HG03175 (cell line): ENCODE data around the gene MPO.

Experiments used
- ATAC-seq: cut with Tn5 transposase; IDR thresholded peaks from one replicate; pipeline ENCODE4 v1.9.1; 2021; ENCODE audit warnings: mild to moderate bottlenecking, moderate library complexity; ENCODE audit not compliant: unreplicated experiment

The MPO gene, protein sequence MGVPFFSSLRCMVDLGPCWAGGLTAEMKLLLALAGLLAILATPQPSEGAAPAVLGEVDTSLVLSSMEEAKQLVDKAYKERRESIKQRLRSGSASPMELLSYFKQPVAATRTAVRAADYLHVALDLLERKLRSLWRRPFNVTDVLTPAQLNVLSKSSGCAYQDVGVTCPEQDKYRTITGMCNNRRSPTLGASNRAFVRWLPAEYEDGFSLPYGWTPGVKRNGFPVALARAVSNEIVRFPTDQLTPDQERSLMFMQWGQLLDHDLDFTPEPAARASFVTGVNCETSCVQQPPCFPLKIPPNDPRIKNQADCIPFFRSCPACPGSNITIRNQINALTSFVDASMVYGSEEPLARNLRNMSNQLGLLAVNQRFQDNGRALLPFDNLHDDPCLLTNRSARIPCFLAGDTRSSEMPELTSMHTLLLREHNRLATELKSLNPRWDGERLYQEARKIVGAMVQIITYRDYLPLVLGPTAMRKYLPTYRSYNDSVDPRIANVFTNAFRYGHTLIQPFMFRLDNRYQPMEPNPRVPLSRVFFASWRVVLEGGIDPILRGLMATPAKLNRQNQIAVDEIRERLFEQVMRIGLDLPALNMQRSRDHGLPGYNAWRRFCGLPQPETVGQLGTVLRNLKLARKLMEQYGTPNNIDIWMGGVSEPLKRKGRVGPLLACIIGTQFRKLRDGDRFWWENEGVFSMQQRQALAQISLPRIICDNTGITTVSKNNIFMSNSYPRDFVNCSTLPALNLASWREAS

DNA sequence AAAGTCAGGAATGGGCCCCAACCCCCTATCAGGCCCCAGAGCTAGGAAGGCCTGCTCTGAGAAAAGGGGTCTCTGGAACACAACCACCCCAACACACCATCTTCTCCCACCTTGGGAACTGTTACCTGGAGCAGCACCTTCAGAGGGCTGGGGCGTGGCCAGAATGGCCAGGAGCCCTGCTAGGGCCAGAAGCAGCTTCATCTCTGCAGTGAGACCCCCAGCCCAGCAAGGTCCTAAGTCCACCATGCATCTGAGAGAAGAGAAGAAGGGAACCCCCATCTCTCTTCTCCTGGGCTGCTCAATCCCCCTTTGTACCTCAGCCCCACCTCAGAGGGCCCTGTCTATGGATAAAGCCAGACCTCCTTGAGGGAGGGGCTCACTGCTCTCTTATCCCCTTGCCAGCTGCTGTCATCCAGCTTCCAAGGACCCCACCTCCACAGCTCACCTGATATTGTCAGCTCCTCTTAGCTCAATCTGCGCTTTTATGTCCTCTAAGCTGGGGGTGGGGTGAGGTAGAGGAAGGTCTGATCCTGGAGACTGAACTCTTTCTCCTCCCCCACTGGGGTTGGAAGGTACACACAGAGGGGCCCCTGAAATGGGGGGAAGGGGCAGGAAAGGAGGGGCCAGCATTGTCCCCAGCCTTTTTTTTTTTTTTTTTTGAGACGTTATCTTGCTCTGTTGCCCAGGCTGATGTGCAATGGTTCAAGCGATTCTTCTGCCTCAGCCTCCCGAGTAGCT, at the start of gene MPO:
Gene MPO, minus strand, starts transcription at position 456 of the 738 bp plus-strand sequence. Its CDS starts 177 bp downstream, at position 279.
- no peak for ATAC-seq

GRCh38 chr17:58329810-58330537, 49.2 kb upstream of the MPO start:
- peak; percentile 10 for ATAC-seq

GRCh38 chr17:58329035-58329809, 48.5 kb upstream of the MPO start:
- ATAC-seq = peak; percentile 41

GRCh38 chr17:58328195-58329034, 47.7 kb upstream of the MPO start, which contains the start of gene TSPOAP1:
Gene TSPOAP1, minus strand, starts transcription at chr17:58328795. Its CDS starts 875 bp downstream, at chr17:58327920.
- ATAC-seq = peak; percentile 31

- no peak for ATAC-seq
These were observed 46.8 kb upstream of the MPO start for GRCh38 chr17:58327363-58328194.

GRCh38 chr17:58326609-58327362, 46.1 kb upstream of the MPO start:
- no peak for ATAC-seq

GRCh38 chr17:58325976-58326468, 45.3 kb upstream of the MPO start:
- no peak for ATAC-seq

DNA sequence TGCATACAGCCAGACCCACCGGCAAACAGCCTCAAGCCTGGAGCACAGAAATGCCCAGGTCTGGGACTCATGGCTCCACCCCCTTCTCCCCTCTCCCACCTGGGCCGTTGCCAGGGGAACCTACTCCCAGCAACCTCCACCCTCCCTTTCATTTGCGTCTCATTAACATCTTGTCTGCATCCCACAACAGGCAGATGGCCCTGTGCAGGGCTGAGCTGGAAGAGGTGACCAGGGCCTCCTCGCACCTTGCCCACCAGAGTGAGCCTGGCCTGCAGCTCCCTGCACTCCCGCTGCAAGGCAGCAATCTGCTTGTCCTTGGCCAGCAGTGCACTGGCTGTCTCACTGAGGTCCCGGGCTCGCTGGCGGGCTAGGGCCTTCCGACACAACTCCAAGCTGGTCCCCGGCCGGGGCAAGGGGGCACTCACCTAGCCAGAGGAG, 44.6 kb upstream of the MPO start:
- ATAC-seq = no peak

- no peak for ATAC-seq
These were observed 43.9 kb upstream of the MPO start for GRCh38 chr17:58324409-58325288.

GRCh38 chr17:58324056-58324408, 43.3 kb upstream of the MPO start:
- ATAC-seq = no peak

DNA sequence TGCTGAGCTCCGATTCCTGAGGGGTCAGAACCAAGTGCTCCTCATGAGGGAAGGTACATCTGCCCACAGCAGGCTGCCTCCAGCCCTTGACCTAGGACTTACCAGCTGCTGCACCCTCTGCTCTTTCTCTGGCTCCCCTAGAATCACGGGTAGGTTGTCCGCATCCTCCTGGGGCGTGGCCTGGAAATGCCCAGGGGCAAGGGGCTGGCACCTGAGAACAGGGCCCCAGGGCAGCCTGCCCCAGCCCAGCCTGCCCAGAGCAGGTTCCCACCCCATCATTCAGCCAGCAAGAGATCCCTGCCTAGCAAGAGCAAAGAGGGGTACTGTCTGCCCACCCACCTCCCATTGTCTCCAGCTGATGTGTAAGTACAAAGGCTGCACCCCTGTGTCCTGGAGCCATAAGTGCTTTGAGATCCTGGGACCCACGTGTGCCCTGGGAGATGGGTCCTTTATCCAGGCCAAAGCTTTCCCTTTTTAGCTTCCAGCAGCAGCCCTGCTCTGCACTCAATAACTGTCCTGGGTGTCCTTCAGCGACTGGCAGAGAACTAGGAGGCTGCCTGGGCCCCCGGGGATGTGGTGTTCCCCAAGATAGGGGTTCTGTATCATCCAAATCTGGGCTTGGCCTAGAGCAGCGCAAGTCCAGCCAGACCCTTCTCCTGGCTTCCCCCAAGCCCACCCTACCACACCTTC, 42.8 kb upstream of the MPO start:
- ATAC-seq = no peak

GRCh38 chr17:58322581-58323185, 41.9 kb upstream of the MPO start:
- no peak for ATAC-seq

DNA sequence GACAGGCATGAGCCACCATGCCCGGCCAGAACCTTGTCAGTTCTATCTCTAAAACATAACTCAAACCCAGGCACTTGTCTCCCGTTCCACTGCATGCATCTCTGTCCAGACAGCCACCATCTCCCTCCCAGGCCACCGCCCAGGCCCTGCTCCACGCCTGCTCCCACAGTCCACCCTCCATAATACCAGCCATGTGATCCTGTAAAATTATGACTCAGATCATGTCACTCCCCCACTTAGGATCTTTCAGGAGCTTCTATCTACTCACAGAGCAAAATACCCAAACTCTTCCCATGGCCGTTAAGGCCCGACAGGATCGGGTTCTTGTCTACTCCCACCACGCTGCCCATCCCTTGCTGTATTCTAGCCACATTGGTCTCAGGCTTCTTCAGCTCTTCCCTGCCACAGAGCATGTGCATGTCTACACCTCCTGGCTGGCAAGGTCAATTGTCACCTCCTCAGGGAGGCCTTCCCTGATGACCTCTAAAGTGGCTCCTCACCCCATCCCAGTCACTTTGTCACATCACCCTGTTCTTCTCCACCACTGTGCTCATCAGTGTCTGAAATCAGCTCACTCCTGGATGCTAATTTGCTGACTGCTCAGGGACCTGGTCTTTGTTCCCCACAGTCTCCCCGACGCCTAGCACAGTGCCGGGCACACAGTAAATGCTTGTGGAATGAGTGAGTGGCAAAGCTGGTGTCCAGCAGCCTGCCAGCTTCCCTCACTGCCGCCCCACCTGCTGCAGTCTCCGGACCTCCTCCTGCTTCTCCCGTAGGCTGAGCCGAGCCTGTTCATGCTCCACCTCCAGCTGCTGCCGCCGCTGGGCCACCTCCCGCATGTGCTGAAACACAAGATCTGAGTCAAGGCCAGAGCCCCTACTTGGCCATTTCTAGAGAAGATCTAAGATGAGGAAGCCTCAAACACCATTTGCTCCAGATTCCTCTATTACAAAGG, 41.1 kb upstream of the MPO start:
- no peak for ATAC-seq
